Measurements from ENCODE around the gene EIF1B. TPM values are rescaled to one million over a fixed set of nuclear protein-coding genes. Genes with fewer than 3 reads are reported as not detected.

EIF1B gene
- total and polyA plus RNA-seq, 2 of the 13 experiments (the other 11 are each of a cell fraction or from before 2014, with no cell fraction given): 12.7 to 29.1 TPM

DNA sequence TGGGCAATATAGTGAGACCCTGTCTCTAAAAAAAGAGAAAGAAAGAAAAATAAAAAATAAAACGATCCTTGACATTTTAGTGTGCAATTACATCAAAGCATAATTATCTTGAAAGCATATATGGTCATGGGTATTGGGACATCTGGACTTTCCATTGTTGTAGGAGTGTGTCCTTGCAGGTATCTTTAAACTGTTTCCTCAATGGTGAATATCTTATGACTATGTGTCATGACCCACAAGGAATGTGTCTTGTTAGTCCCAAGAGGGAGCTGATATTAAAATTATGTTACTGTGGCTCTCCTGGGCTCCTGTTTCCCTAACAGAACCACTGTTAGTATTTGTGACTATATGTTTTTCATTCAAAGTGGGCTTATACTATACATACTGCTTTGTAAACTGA is 26.6 kb downstream of the EIF1B start:
- FAIRE-seq (no peak), ATAC-seq (no peak), DNase-seq (ENCODE audit: low spot score) (no peak)
- CTCF ChIA-PET (ENCODE audit: low intra/inter-chr PET ratio, low total read pairs): no interaction called here
- H3K27me3 ChIP-seq (ENCODE audit: control insufficient read depth in 1 of 2, insufficient read depth in 2 of 2, low read length in 2 of 2): no peaks in the 10 kb centered on the region
- no peak overlapping the region for H2AFZ ChIP-seq (ENCODE audit: low read length)
- H3K36me3 ChIP-seq (replicated peaks in 1 of 2; ENCODE audit: control insufficient read depth in 1 of 2, insufficient read depth in 2 of 2, low read length in 2 of 2): no peaks in the 10 kb centered on the region
- 0% methylated on average over 1 of the region's 1 CpG for WGBS (ENCODE audit: low lambda C conversion rate)
- H3K27ac ChIP-seq (ENCODE audit: extremely low read length, insufficient read depth, low read length): no peak overlapping the region
- BruUV-seq (replicated peaks): no TSS peak
- no peak overlapping the region for H3K9ac ChIP-seq (ENCODE audit: insufficient read depth, low read depth, low read length)
- H3K9me3 ChIP-seq (ENCODE audit: low read length): no peaks in the 10 kb centered on the region
- no peak overlapping the region for H3K4me2 ChIP-seq (ENCODE audit: low read depth, low read length)
- TF ChIP-seq GZF1 (CRISPR knock-in tag; IDR thresholded peaks at IDR 0.05): no peak
- TF ChIP-seq FOXP1 (IDR thresholded peaks at IDR 0.05): no peak
- TF ChIP-seq FOXP1 (CRISPR knock-in tag; IDR thresholded peaks at IDR 0.05): no peak
- no peak for TF ChIP-seq ZNF350 (CRISPR knock-in tag; IDR thresholded peaks at IDR 0.05; ENCODE audit: borderline replicate concordance, low read depth)
- TF ChIP-seq ZBTB21 (CRISPR knock-in tag; IDR thresholded peaks at IDR 0.05): no peak
- no peak for TF ChIP-seq BRCA1 (CRISPR knock-in tag; IDR thresholded peaks at IDR 0.05)
- TF ChIP-seq, protein P1, sequence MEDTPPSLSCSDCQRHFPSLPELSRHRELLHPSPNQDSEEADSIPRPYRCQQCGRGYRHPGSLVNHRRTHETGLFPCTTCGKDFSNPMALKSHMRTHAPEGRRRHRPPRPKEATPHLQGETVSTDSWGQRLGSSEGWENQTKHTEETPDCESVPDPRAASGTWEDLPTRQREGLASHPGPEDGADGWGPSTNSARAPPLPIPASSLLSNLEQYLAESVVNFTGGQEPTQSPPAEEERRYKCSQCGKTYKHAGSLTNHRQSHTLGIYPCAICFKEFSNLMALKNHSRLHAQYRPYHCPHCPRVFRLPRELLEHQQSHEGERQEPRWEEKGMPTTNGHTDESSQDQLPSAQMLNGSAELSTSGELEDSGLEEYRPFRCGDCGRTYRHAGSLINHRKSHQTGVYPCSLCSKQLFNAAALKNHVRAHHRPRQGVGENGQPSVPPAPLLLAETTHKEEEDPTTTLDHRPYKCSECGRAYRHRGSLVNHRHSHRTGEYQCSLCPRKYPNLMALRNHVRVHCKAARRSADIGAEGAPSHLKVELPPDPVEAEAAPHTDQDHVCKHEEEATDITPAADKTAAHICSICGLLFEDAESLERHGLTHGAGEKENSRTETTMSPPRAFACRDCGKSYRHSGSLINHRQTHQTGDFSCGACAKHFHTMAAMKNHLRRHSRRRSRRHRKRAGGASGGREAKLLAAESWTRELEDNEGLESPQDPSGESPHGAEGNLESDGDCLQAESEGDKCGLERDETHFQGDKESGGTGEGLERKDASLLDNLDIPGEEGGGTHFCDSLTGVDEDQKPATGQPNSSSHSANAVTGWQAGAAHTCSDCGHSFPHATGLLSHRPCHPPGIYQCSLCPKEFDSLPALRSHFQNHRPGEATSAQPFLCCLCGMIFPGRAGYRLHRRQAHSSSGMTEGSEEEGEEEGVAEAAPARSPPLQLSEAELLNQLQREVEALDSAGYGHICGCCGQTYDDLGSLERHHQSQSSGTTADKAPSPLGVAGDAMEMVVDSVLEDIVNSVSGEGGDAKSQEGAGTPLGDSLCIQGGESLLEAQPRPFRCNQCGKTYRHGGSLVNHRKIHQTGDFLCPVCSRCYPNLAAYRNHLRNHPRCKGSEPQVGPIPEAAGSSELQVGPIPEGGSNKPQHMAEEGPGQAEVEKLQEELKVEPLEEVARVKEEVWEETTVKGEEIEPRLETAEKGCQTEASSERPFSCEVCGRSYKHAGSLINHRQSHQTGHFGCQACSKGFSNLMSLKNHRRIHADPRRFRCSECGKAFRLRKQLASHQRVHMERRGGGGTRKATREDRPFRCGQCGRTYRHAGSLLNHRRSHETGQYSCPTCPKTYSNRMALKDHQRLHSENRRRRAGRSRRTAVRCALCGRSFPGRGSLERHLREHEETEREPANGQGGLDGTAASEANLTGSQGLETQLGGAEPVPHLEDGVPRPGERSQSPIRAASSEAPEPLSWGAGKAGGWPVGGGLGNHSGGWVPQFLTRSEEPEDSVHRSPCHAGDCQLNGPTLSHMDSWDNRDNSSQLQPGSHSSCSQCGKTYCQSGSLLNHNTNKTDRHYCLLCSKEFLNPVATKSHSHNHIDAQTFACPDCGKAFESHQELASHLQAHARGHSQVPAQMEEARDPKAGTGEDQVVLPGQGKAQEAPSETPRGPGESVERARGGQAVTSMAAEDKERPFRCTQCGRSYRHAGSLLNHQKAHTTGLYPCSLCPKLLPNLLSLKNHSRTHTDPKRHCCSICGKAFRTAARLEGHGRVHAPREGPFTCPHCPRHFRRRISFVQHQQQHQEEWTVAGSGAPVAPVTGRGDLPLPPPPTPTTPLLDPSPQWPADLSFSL (CRISPR knock-in tag; IDR thresholded peaks at IDR 0.05): no peak
- TF ChIP-seq, protein P2, sequence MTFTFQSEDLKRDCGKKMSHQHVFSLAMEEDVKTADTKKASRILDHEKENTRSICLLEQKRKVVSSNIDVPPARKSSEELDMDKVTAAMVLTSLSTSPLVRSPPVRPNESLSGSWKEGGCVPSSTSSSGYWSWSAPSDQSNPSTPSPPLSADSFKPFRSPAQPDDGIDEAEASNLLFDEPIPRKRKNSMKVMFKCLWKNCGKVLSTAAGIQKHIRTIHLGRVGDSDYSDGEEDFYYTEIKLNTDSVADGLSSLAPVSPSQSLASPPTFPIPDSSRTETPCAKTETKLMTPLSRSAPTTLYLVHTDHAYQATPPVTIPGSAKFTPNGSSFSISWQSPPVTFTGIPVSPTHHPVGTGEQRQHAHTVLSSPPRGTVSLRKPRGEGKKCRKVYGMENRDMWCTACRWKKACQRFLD (CRISPR knock-in tag; IDR thresholded peaks at IDR 0.05; ENCODE audit: borderline replicate concordance): no peak
- no peak for TF ChIP-seq GFI1 (CRISPR knock-in tag; IDR thresholded peaks at IDR 0.05; ENCODE audit: borderline replicate concordance)
- no peak for TF ChIP-seq SKI (IDR thresholded peaks at IDR 0.05; ENCODE audit: partially characterized antibody)
- TF ChIP-seq NFYB (CRISPR knock-in tag; IDR thresholded peaks at IDR 0.05): no peak
- no peak for TF ChIP-seq ZNF839 (CRISPR knock-in tag; IDR thresholded peaks at IDR 0.05; ENCODE audit: borderline replicate concordance)
- TF ChIP-seq, protein P3, sequence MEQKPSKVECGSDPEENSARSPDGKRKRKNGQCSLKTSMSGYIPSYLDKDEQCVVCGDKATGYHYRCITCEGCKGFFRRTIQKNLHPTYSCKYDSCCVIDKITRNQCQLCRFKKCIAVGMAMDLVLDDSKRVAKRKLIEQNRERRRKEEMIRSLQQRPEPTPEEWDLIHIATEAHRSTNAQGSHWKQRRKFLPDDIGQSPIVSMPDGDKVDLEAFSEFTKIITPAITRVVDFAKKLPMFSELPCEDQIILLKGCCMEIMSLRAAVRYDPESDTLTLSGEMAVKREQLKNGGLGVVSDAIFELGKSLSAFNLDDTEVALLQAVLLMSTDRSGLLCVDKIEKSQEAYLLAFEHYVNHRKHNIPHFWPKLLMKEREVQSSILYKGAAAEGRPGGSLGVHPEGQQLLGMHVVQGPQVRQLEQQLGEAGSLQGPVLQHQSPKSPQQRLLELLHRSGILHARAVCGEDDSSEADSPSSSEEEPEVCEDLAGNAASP (CRISPR knock-in tag; IDR thresholded peaks at IDR 0.05; ENCODE audit: borderline replicate concordance): no peak
- intact Hi-C loops (cut with micrococcal nuclease; ENCODE audit: unreplicated experiment) (no loop called here), in situ Hi-C loops (cut with HindIII; ENCODE audit: extremely low pct_ligation_motif_present, low pct_unique_long_range_greater_than_20kb) (no loop called here)
- POLR2A ChIA-PET: no interaction called here
- H3K4me3 ChIP-seq (replicated peaks in 1 of 3; ENCODE audit: insufficient read depth in 1 of 3, low read depth in 2 of 3, low read length in 3 of 3): no peak overlapping the region
- no peaks in the 10 kb centered on the region for H3K4me1 ChIP-seq (ENCODE audit: insufficient read depth, low read length)
- no peaks in the 10 kb centered on the region for H3K79me2 ChIP-seq (ENCODE audit: insufficient read depth, low read length)
- H4K20me1 ChIP-seq (ENCODE audit: insufficient read depth, low read length): no peaks in the 10 kb centered on the region

Data from HepG2 (cell line).